Keratinocyte (primary cell): Measurements from ENCODE around the gene SIN3B. TPM values are rescaled to one million over a fixed set of nuclear protein-coding genes. Genes with fewer than 3 reads are reported as not detected.

ENCODE experiments used
- DNase-seq: peaks from one replicate; pipeline ENCODE4 v3.0.0-alpha.2; 2011; ENCODE audit warnings: low read depth, missing footprints, low spot score
- FAIRE-seq: peaks from 2 replicates; lab custom pipeline; 2011; peaks lifted over from hg19 to GRCh38; lab: Jason Lieb, UNC
- H2AFZ ChIP-seq: 2 replicates; pipeline ENCODE4 v1.6.0; 2012; ENCODE audit warnings: low read length, control low read depth, inconsistent platforms; ENCODE audit not compliant: control insufficient read depth
- H3K27ac ChIP-seq: 2 replicates; pipeline ENCODE4 v1.5.1; 2011; ENCODE audit warnings: low read length; ENCODE audit not compliant: control insufficient read depth, insufficient read depth
- H3K27me3 ChIP-seq: 3 replicates; pipeline ENCODE4 v1.6.0; 2011; ENCODE audit warnings: low read length; ENCODE audit not compliant: control insufficient read depth, insufficient read depth; ENCODE audit errors: extremely low read depth
- H3K36me3 ChIP-seq, 2 experiments: 2 replicates in 1 of 2; 3 replicates in 1 of 2; pipeline ENCODE4 v1.5.1; 2011; ENCODE audit warnings: low read length in 2 of 2, mild to moderate bottlenecking in 1 of 2; ENCODE audit not compliant: control insufficient read depth in 2 of 2, insufficient read depth in 2 of 2; ENCODE audit errors: extremely low read depth in 1 of 2
- H3K4me1 ChIP-seq: 3 replicates; pipeline ENCODE4 v1.5.1; 2011; ENCODE audit warnings: low read length; ENCODE audit not compliant: control insufficient read depth, insufficient read depth; ENCODE audit errors: extremely low read depth
- H3K4me2 ChIP-seq: 3 replicates; pipeline ENCODE4 v1.6.0; 2011; ENCODE audit warnings: low read depth, low read length; ENCODE audit not compliant: control insufficient read depth, insufficient read depth; ENCODE audit errors: extremely low read depth
- H3K4me3 ChIP-seq, 3 experiments: fragments of 200-600 bp in 1 of 3; sonication (generic) in 1 of 3; 2 replicates in 2 of 3; 3 replicates in 1 of 3; pipeline ENCODE4 v1.5.1; 2011 to 2016; ENCODE audit warnings: low read length in 3 of 3, mild to moderate bottlenecking in 3 of 3, control low read depth in 2 of 3, inconsistent platforms in 1 of 3, low read depth in 1 of 3, mixed read lengths in 1 of 3, mixed run types in 1 of 3, moderate library complexity in 1 of 3; ENCODE audit not compliant: control insufficient read depth in 2 of 3, insufficient read depth in 2 of 3; ENCODE audit errors: extremely low read depth in 1 of 3
- H3K79me2 ChIP-seq: 2 replicates; pipeline ENCODE4 v1.6.0; 2012; ENCODE audit warnings: low read length; ENCODE audit not compliant: control insufficient read depth, insufficient read depth
- H3K9ac ChIP-seq: 3 replicates; pipeline ENCODE4 v1.6.0; 2011; ENCODE audit warnings: low read length; ENCODE audit not compliant: control insufficient read depth, insufficient read depth; ENCODE audit errors: extremely low read depth
- H3K9me1 ChIP-seq: 3 replicates; pipeline ENCODE4 v1.6.0; 2011; ENCODE audit warnings: low read length; ENCODE audit not compliant: control insufficient read depth, insufficient read depth; ENCODE audit errors: extremely low read depth
- H3K9me3 ChIP-seq: 2 replicates; pipeline ENCODE4 v1.5.1; 2012; ENCODE audit warnings: low read depth, low read length; ENCODE audit not compliant: control insufficient read depth
- H4K20me1 ChIP-seq: 3 replicates; pipeline ENCODE4 v1.6.0; 2011; ENCODE audit warnings: low read length; ENCODE audit not compliant: control insufficient read depth, insufficient read depth; ENCODE audit errors: extremely low read depth
- EZH2 ChIP-seq: IDR thresholded peaks from one replicate; pipeline ENCODE4 v1.6.1; 2012; ENCODE audit warnings: inconsistent platforms, mild to moderate bottlenecking, low read length, moderate library complexity
- dilution Hi-C: fragments of 300-500 bp; cut with MboI; formaldehyde crosslinking; loops from one replicate; pipeline ENCODE4 v1.7.0; 2020; ENCODE audit warnings: low sequenced_read_pairs; ENCODE audit not compliant: extremely low pct_ligation_motif_present
- polyA plus RNA-seq, 5 experiments: library from polyadenylated mRNA; depleted of rRNA in 3 of 5; stranded (reverse) in 3 of 5; stranded (forward) in 1 of 5; unstranded in 1 of 5; fragments of >200 nt; gene quantifications; 1 replicate in 1 of 5; 2 replicates in 3 of 5; 3 replicates in 1 of 5; pipeline versions ENCODE4 v1.2.1 to v1.2.3, GENCODE V29; 2011 to 2012; ENCODE audit warnings: missing spikeins in 2 of 5, low read depth in 1 of 5, low replicate concordance in 1 of 5
- TF ChIP-seq, protein P1 (sequence below), 3 experiments: IDR thresholded peaks in 1 of 3; conservative IDR thresholded peaks in 1 of 3; optimal IDR thresholded peaks in 1 of 3; 2 replicates in 2 of 3; 3 replicates in 1 of 3; pipeline versions ENCODE3 to v1.5.1; 2011; ENCODE audit warnings: low read length in 3 of 3, mild to moderate bottlenecking in 3 of 3, moderate library complexity in 2 of 3, control low read depth in 1 of 3, inconsistent platforms in 1 of 3; ENCODE audit not compliant: insufficient read depth in 2 of 3; ENCODE audit errors: extremely low read depth in 1 of 3

The SIN3B gene
- polyA plus RNA-seq, 1 donor (not counting 4 experiments of a cell fraction or from before 2014, with no cell fraction given): 30.9 TPM

DNA sequence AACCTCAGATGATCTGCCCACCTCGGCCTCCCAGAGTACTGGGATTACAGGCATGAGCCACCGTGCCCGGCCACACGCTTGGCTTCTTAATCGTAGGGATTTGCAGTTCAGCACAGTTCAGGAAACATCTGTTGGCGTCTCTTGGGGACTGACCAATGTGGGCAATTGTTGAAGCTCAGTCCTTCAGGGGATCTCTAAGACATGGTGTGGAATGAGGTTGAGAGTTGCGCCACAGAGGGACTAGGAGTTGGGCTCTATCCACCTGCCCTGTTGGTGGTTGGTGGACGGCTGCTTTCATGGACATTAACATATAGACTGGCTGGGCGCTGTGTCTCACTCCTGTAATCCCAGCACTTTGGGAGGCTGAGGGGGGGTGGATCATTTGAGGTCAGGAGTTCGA is 37.3 kb upstream of the SIN3B start:
- no peak overlapping the region for H3K4me2 ChIP-seq
- TF ChIP-seq EZH2: no peak
- TF ChIP-seq, protein P1, sequence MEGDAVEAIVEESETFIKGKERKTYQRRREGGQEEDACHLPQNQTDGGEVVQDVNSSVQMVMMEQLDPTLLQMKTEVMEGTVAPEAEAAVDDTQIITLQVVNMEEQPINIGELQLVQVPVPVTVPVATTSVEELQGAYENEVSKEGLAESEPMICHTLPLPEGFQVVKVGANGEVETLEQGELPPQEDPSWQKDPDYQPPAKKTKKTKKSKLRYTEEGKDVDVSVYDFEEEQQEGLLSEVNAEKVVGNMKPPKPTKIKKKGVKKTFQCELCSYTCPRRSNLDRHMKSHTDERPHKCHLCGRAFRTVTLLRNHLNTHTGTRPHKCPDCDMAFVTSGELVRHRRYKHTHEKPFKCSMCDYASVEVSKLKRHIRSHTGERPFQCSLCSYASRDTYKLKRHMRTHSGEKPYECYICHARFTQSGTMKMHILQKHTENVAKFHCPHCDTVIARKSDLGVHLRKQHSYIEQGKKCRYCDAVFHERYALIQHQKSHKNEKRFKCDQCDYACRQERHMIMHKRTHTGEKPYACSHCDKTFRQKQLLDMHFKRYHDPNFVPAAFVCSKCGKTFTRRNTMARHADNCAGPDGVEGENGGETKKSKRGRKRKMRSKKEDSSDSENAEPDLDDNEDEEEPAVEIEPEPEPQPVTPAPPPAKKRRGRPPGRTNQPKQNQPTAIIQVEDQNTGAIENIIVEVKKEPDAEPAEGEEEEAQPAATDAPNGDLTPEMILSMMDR (optimal IDR thresholded peaks at IDR 0.05 in 1 of 3, IDR thresholded peaks at IDR 0.05 in 1 of 3, conservative IDR thresholded peaks at IDR 0.05 in 1 of 3; ENCODE audit: extremely low read depth in 1 of 3, insufficient read depth in 2 of 3, low read length in 3 of 3): no peak
- dilution Hi-C loops: no loop called here
- DNase-seq (no peak), FAIRE-seq (no peak)
- H3K27ac ChIP-seq: no peak overlapping the region
- H3K4me3 ChIP-seq: no peak overlapping the region
- H2AFZ ChIP-seq: no peak overlapping the region
- H3K9me1 ChIP-seq: no peaks in the 10 kb centered on the region
- H4K20me1 ChIP-seq: no peaks in the 10 kb centered on the region
- H3K27me3 ChIP-seq: no peaks in the 10 kb centered on the region
- no peak overlapping the region for H3K9ac ChIP-seq
- H3K4me1 ChIP-seq: no peaks in the 10 kb centered on the region
- no peaks in the 10 kb centered on the region for H3K79me2 ChIP-seq
- H3K36me3 ChIP-seq: no peaks in the 10 kb centered on the region
- H3K9me3 ChIP-seq: peaks cover 8% of the 10 kb centered on the region

DNA sequence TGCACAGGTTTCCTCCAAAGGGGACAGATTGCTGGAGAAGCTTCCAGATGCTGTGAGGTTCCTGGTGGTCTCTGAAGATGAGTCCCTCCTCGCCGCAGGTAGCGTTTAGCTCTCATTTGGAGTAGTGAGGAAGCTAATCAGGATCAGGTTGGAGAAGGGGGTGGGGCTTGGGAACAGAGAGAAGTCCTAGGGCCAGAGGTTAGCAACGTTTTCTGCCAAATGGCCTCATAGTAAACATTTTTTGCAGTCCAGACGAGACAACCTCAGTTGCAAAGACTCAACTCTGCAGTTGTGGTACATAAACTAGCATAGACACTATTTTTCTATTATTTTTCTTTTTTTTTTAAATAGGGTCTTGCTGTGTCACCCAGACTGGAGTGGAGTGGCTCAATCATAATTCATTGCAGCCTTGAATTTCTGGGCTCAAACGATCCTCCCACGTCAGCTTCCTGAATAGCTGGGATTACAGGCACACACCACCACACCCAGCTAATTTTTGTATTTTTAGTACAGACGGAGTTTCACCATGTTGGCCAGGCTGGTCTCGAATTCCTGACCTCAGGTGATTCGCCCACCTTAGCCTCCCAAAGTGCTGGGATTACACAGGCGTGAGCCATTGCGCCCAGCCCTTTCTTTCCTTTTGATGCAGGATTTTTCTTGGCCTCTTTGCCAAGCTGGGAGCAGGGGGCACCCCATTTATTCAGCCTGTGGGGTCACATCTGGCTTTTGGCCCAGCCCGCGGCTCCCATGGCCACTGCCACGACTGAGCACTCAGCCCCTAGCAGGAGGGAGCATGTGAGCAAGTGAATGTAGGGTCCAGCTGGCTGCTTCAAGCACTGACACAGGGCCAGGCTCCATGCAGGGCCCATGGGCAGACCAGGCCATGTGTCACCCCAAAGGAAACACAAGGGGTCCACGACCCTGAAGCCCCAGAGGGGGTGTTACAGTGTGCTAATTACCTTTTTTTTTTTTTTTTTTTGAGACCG is 34.4 kb upstream of the SIN3B start:
- Histone ChIP-seq H3K79me2 (no peaks in the 10 kb centered on the region), H3K4me1 (no peaks in the 10 kb centered on the region), H3K9ac (no peak overlapping the region), H3K27me3 (no peaks in the 10 kb centered on the region), H3K4me2 (no peak overlapping the region), H4K20me1 (no peaks in the 10 kb centered on the region), H3K27ac (no peak overlapping the region), H3K9me3 (peaks cover 4% of the 10 kb centered on the region), H3K4me3 (no peak overlapping the region), H3K9me1 (no peaks in the 10 kb centered on the region), H2AFZ (no peak overlapping the region), H3K36me3 (no peaks in the 10 kb centered on the region)
- TF ChIP-seq EZH2: no peak
- TF ChIP-seq, protein P1 (optimal IDR thresholded peaks at IDR 0.05 in 1 of 3, IDR thresholded peaks at IDR 0.05 in 1 of 3, conservative IDR thresholded peaks at IDR 0.05 in 1 of 3; ENCODE audit: extremely low read depth in 1 of 3, insufficient read depth in 2 of 3, low read length in 3 of 3): no peak
- DNase-seq: no peak
- FAIRE-seq: no peak
- dilution Hi-C loops: no loop called here
